AG09309 (cell line): ENCODE data around the gene EFCAB5.

ENCODE experiments used
- DNase-seq: peaks from one replicate; pipeline ENCODE4 v3.0.0-alpha.2; 2010; ENCODE audit warnings: low read depth
- H3K4me3 ChIP-seq: 2 replicates; pipeline ENCODE4 v1.5.1; 2011; ENCODE audit warnings: mild to moderate bottlenecking, low read depth, low read length, moderate library complexity; ENCODE audit not compliant: control insufficient read depth
- TF ChIP-seq, protein P1 (sequence below): IDR thresholded peaks from 2 replicates; pipeline ENCODE4 v1.5.1; 2011; ENCODE audit warnings: mild to moderate bottlenecking, low read depth, low read length, inconsistent platforms; ENCODE audit not compliant: insufficient read depth, control insufficient read depth; ENCODE audit errors: missing control alignments

EFCAB5 gene

DNA sequence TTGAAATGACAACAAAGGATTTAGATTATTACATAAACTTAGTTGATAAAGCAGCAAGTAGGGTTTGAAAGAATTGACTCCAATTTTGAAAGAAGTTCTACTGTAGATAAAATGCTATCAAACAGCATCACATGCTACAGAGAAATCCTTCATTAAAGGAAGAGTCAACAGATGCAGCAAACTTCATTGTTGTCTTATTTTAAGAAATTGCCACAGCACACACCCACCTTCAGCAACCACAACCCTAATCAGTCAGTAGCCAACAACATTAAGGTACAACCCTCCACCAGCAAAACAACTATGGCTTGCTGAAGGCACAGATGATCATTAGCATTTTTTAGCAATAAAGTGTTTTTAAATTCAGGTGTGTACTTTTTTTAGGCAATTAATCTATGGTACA, 100.1 kb downstream of the EFCAB5 start:
- no peak for DNase-seq
- TF ChIP-seq, protein P1, sequence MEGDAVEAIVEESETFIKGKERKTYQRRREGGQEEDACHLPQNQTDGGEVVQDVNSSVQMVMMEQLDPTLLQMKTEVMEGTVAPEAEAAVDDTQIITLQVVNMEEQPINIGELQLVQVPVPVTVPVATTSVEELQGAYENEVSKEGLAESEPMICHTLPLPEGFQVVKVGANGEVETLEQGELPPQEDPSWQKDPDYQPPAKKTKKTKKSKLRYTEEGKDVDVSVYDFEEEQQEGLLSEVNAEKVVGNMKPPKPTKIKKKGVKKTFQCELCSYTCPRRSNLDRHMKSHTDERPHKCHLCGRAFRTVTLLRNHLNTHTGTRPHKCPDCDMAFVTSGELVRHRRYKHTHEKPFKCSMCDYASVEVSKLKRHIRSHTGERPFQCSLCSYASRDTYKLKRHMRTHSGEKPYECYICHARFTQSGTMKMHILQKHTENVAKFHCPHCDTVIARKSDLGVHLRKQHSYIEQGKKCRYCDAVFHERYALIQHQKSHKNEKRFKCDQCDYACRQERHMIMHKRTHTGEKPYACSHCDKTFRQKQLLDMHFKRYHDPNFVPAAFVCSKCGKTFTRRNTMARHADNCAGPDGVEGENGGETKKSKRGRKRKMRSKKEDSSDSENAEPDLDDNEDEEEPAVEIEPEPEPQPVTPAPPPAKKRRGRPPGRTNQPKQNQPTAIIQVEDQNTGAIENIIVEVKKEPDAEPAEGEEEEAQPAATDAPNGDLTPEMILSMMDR, result no peak
- H3K4me3 ChIP-seq, result no peak overlapping the region

- DNase-seq, result no peak
- TF ChIP-seq, protein P1, result no peak
- H3K4me3 ChIP-seq, result no peak overlapping the region
Measured at GRCh38 chr17:30062372-30062771, 120.9 kb downstream of the EFCAB5 start.

DNA sequence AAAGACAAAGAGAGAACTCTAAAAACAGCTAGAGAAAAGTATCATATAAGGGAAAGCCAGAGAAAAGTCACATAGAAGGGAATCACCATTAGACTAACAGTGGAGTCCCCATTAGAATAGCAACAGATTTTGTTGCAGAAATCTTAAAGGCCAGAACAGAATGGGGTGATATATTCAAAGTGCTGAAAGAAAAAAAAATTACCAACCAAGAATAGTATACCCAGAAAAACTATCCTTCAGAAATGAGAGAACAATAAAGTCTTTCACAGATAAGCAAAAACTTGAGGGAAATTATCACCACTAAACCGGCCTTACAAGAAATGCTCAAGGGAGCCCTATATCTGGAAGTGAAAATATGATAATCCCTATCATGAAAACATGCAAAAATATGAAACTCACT, 123.3 kb downstream of the EFCAB5 start:
- TF ChIP-seq, protein P1, result no peak
- no peak overlapping the region for H3K4me3 ChIP-seq
- DNase-seq, result no peak

GRCh38 chr17:30068465-30068864, 127.0 kb downstream of the EFCAB5 start:
- no peak for DNase-seq
- H3K4me3 ChIP-seq, result no peak overlapping the region
- TF ChIP-seq, protein P1, result no peak

DNA sequence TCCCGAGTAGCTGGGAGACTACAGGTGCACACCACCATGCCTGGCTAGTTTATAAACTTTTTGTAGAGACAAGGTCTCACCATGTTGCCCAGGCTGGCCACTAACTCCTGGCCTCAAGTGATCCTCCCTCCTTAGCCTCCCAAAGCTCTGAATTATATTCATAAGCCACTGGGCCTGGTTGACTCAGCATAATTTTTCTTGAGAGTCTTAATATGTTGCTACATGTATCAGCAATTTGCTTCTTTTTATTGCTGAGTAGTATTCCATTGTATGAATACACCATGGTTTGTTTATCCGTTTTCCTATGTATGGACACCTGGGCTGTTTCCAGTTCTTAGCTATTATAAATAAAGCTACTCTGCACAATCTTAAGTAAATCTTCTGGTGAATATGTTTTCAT, 132.8 kb downstream of the EFCAB5 start:
- TF ChIP-seq, protein P1, result no peak
- no peak for DNase-seq
- no peak overlapping the region for H3K4me3 ChIP-seq

GRCh38 chr17:30074730-30075129, 133.3 kb downstream of the EFCAB5 start:
- TF ChIP-seq, protein P1, result no peak
- H3K4me3 ChIP-seq, result no peak overlapping the region
- DNase-seq, result no peak

DNA sequence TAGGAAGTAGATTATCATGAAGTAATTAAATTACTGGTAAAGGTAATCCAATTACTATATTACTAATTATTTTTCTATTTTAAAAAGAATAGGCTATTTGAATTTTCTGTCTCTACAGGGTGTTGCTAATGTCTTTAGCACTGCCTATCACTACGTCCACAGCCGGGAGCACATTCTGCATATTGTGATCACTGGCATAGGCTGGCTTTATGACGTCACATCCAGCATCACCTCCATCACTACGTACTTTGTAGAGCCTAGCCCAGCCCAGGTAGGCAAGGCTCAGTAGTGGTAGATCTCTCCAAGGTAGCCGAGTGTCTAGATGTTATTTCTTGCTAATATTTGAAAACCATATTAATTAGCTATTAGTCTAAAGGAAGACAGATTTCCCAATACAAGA, 141.3 kb downstream of the EFCAB5 start:
- no peak overlapping the region for H3K4me3 ChIP-seq
- TF ChIP-seq, protein P1, result no peak
- DNase-seq, result no peak
